ENCODE results near the gene GABPB1. TPM values are rescaled to one million over a fixed set of nuclear protein-coding genes. Genes with fewer than 3 reads are reported as not detected.

Gene GABPB1
- polyA plus RNA-seq, 1 donor (not counting 4 experiments of a cell fraction or from before 2014, with no cell fraction given), result 23.3 TPM

- dilution Hi-C loops (cut with MboI; ENCODE audit: extremely low pct_ligation_motif_present, low sequenced_read_pairs), result no loop called here
- DNase-seq (ENCODE audit: low read depth, low spot score), result no peak
- Histone ChIP-seq H3K4me2 (ENCODE audit: control insufficient read depth, extremely low read depth, insufficient read depth, low read depth, low read length) (no peak overlapping the region), H3K27ac (ENCODE audit: control insufficient read depth, insufficient read depth, low read length) (no peak overlapping the region), H3K27me3 (ENCODE audit: control insufficient read depth, extremely low read depth, insufficient read depth, low read length) (no peaks in the 10 kb centered on the region), H3K9ac (ENCODE audit: control insufficient read depth, extremely low read depth, insufficient read depth, low read length) (no peak overlapping the region), H3K4me1 (ENCODE audit: control insufficient read depth, extremely low read depth, insufficient read depth, low read length) (peaks cover 12% of the 10 kb centered on the region), H4K20me1 (ENCODE audit: control insufficient read depth, extremely low read depth, insufficient read depth, low read length) (no peaks in the 10 kb centered on the region), H3K79me2 (ENCODE audit: control insufficient read depth, insufficient read depth, low read length) (no peaks in the 10 kb centered on the region), H3K4me3 (ENCODE audit: control insufficient read depth in 2 of 3, extremely low read depth in 1 of 3, insufficient read depth in 2 of 3, low read depth in 1 of 3, low read length in 3 of 3) (no peak overlapping the region), H3K9me1 (ENCODE audit: control insufficient read depth, extremely low read depth, insufficient read depth, low read length) (no peaks in the 10 kb centered on the region), H3K36me3 (ENCODE audit: control insufficient read depth in 2 of 2, extremely low read depth in 1 of 2, insufficient read depth in 2 of 2, low read length in 2 of 2) (no peaks in the 10 kb centered on the region), H3K9me3 (ENCODE audit: control insufficient read depth, low read depth, low read length) (no peaks in the 10 kb centered on the region), H2AFZ (ENCODE audit: control insufficient read depth, low read length) (no peak overlapping the region)
- TF ChIP-seq EZH2 (IDR thresholded peaks at IDR 0.05; ENCODE audit: low read length), result no peak
- TF ChIP-seq, protein P1, sequence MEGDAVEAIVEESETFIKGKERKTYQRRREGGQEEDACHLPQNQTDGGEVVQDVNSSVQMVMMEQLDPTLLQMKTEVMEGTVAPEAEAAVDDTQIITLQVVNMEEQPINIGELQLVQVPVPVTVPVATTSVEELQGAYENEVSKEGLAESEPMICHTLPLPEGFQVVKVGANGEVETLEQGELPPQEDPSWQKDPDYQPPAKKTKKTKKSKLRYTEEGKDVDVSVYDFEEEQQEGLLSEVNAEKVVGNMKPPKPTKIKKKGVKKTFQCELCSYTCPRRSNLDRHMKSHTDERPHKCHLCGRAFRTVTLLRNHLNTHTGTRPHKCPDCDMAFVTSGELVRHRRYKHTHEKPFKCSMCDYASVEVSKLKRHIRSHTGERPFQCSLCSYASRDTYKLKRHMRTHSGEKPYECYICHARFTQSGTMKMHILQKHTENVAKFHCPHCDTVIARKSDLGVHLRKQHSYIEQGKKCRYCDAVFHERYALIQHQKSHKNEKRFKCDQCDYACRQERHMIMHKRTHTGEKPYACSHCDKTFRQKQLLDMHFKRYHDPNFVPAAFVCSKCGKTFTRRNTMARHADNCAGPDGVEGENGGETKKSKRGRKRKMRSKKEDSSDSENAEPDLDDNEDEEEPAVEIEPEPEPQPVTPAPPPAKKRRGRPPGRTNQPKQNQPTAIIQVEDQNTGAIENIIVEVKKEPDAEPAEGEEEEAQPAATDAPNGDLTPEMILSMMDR (optimal IDR thresholded peaks at IDR 0.05 in 1 of 3, IDR thresholded peaks at IDR 0.05 in 1 of 3, conservative IDR thresholded peaks at IDR 0.05 in 1 of 3; ENCODE audit: extremely low read depth in 1 of 3, insufficient read depth in 2 of 3, low read length in 3 of 3), result no peak
- no peak for FAIRE-seq
Measured at GRCh38 chr15:50278496-50278895, 76.5 kb downstream of the GABPB1 start.

DNA sequence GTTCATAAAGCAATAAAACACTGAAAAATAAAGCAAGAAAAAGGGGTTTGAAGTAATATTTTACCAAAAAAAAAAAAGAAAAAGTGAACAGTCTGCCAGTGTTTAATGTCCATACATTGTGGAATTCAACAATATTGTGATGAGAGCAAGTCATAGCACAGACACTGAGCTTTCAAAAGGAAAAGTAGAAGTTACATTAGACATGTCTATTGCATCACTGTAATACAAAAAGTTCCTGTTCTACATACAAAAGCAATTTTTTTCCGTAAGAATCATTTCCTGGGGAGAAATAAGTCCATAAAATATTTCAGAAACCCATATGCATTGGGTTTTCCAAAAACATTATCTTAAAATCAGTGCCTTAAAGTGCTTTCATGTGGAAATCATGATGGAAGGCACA lies 77.6 kb downstream of the GABPB1 start:
- Histone ChIP-seq H3K36me3 (ENCODE audit: control insufficient read depth in 2 of 2, extremely low read depth in 1 of 2, insufficient read depth in 2 of 2, low read length in 2 of 2) (no peaks in the 10 kb centered on the region), H2AFZ (ENCODE audit: control insufficient read depth, low read length) (no peak overlapping the region), H3K27me3 (ENCODE audit: control insufficient read depth, extremely low read depth, insufficient read depth, low read length) (no peaks in the 10 kb centered on the region), H3K4me1 (ENCODE audit: control insufficient read depth, extremely low read depth, insufficient read depth, low read length) (peaks cover 12% of the 10 kb centered on the region), H3K9me1 (ENCODE audit: control insufficient read depth, extremely low read depth, insufficient read depth, low read length) (no peaks in the 10 kb centered on the region), H3K9me3 (ENCODE audit: control insufficient read depth, low read depth, low read length) (no peaks in the 10 kb centered on the region), H3K4me3 (ENCODE audit: control insufficient read depth in 2 of 3, extremely low read depth in 1 of 3, insufficient read depth in 2 of 3, low read depth in 1 of 3, low read length in 3 of 3) (no peak overlapping the region), H3K79me2 (ENCODE audit: control insufficient read depth, insufficient read depth, low read length) (no peaks in the 10 kb centered on the region), H3K9ac (ENCODE audit: control insufficient read depth, extremely low read depth, insufficient read depth, low read length) (no peak overlapping the region), H4K20me1 (ENCODE audit: control insufficient read depth, extremely low read depth, insufficient read depth, low read length) (no peaks in the 10 kb centered on the region), H3K4me2 (ENCODE audit: control insufficient read depth, extremely low read depth, insufficient read depth, low read depth, low read length) (no peak overlapping the region), H3K27ac (ENCODE audit: control insufficient read depth, insufficient read depth, low read length) (no peak overlapping the region)
- no peak for FAIRE-seq
- dilution Hi-C loops (cut with MboI; ENCODE audit: extremely low pct_ligation_motif_present, low sequenced_read_pairs), result no loop called here
- TF ChIP-seq, protein P1 (optimal IDR thresholded peaks at IDR 0.05 in 1 of 3, IDR thresholded peaks at IDR 0.05 in 1 of 3, conservative IDR thresholded peaks at IDR 0.05 in 1 of 3; ENCODE audit: extremely low read depth in 1 of 3, insufficient read depth in 2 of 3, low read length in 3 of 3), result no peak
- TF ChIP-seq EZH2 (IDR thresholded peaks at IDR 0.05; ENCODE audit: low read length), result no peak
- no peak for DNase-seq (ENCODE audit: low read depth, low spot score)
